Ramos (cell line): ENCODE data around the gene SBK3.
"Not testable (repeated sequence)": the region's sequence is repeated elsewhere in the genome, so short reads cannot be mapped to it uniquely, and the experiment has no call there.

Experiments
- in situ Hi-C: fragments of 300-500 bp; cut with MboI; formaldehyde crosslinking; loops from one replicate; pipeline ENCODE4 v1.14.3; 2022; ENCODE audit warnings: low sequenced_read_pairs; ENCODE audit not compliant: unreplicated experiment

SBK3 gene

GRCh38 chr19:55543567-55543966, 1.8 kb downstream of the SBK3 start:
- in situ Hi-C loops = no loop called here

DNA sequence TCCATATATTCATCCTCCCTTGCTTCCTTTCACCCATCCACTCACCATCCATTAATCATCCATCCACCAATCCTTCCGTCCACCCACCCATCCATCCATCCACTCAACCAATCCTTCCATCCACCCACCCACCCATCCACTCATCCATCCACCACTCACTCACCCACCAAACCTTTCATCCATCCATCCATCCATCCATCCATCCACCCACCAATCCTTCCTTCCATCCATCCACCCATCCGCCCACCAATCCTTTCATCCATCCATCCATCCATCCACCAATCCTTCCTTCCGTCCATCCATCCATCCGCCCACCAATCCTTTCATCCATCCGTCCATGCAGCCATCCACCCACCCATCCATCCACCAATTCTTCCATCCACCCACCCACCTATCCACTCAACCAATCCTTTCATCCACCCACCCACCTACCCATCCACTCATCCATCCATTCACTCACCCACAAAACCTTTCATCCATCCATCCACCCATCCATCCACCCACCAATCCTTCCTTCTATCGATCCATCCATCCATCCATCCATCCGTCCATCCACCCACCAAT, 3.0 kb downstream of the SBK3 start:
- in situ Hi-C loops = no loop called here

- in situ Hi-C loops = no loop called here
These were observed 4.3 kb downstream of the SBK3 start for GRCh38 chr19:55541091-55541490.

DNA sequence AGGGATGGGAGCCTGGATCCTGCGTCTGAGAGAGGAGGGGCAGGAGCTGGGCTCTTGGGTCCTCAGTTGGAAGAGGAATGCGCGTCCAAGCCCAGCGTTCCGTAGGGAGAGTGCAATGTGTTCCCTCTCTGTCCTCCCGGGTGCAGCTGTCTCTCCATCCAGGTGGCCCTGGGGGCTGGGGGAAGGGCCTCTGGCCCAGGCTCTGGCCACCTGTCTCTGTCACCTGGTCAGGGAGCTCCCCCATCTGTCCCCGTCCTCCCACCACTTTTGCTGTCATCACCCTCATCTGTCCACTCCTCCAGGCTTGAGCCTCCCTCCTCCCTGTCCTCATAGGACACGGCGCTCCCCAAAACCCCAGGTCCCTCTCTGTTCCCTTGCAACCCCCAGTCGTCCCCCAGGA, 4.7 kb downstream of the SBK3 start:
- in situ Hi-C loops = no loop called here

- in situ Hi-C loops = no loop called here
These were observed 6.0 kb downstream of the SBK3 start for GRCh38 chr19:55539090-55539984.

- in situ Hi-C loops = no loop called here
These were observed 7.2 kb downstream of the SBK3 start for GRCh38 chr19:55538132-55538531.

GRCh38 chr19:55537741-55538111, 7.6 kb downstream of the SBK3 start:
- in situ Hi-C loops = no loop called here

DNA sequence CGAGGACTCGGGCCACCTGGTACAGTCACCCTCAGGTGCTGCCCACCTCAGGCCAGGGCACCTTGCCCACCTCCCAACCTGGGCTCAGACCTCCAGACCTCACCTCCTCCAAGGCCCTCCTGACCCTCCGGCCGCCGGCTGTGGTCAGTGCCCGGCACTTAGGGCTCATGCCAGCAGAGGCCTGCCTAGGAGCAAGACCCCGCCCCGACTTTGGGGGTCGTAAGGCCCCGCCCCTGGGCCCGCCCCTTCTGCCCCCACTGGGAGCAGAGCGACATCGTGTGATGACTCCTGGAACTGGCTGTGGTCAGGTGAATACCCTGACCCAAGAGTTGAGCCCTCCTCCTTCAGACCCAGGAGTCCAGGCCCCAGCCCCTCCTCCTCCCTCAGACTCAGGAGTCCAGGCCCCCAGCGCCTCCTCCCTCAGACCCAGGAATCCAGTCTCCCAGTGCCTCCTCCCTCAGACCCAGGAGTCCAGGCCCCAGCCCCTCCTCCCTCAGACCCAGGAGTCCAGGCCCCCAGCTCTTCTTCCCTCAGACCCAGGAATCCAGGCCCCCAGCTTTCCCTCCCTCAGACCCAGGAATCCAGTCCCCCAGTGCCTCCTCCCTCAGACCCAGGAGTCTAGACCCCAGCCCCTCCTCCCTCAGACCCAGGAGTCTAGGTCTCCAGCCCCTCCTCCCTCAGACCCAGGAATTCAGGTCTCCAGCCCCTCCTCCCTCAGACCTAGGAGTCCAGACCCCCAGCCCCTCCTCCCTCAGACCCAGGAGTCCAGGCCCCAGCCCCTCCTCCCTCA, 8.2 kb downstream of the SBK3 start, which contains the start of gene SBK2:
TSS of gene SBK2 (minus strand) at position 183 of the 790 bp plus-strand sequence. CDS start 839 bp downstream, outside the sequence.
- in situ Hi-C loops = no loop called here

DNA sequence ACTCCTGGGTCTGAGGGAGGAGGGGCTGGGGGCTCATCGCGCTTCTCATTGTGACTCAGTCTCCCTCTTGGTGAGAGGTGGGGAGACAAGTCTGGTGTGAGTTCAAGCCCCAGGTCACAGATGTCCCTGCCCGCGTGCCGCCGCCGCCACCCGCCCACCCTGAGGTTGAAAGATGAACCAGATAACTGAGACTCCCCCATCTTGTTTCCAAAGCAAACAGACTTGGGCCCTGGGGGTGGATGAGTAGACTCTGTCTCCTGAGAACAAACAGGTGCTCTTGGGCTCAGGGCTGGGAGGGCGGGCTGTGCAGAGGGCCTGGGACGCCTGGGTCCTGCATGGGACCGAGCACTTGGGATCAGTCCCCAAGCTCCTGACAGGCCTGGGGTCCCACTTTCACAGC, 9.0 kb downstream of the SBK3 start:
- in situ Hi-C loops = no loop called here

- in situ Hi-C loops = no loop called here
These were observed 9.4 kb downstream of the SBK3 start for GRCh38 chr19:55535965-55536350.

DNA sequence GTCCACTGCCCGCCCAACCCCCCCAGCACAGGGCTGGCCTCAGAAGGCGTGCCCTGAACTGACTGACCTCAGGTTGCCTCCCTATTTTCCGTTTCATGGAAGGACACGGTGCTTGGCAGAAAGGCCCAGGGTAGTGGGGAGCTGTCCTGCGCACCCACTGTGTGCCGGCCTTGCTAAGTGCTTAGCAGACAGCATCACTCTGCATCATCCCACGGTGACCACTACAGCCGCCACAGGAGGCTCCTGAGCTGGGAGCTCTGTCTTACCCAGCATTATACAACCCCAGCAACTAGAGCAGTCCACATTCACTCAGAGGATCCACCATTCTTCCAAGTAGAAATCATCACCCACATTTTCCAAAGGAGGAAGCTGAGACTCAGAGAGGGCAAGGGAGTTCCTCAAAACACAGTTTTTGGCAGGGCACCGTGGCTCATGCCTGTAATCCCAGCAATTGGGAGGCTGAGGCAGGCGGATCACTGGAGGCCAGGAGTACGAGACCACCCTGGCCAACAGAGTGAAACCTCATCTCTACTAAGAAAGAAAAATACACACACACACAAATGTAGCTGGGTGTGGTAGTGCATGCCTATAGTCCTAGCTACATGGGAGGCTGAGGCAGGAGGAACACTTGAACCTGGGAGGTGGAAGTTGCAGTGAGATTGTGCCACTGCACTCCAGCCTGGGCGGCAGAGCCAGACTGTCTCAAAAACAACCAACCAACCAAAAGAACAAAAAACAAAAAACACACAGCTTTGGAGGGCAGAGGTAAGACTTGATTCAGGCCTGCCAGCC, 10.0 kb downstream of the SBK3 start:
- in situ Hi-C loops = no loop called here

DNA sequence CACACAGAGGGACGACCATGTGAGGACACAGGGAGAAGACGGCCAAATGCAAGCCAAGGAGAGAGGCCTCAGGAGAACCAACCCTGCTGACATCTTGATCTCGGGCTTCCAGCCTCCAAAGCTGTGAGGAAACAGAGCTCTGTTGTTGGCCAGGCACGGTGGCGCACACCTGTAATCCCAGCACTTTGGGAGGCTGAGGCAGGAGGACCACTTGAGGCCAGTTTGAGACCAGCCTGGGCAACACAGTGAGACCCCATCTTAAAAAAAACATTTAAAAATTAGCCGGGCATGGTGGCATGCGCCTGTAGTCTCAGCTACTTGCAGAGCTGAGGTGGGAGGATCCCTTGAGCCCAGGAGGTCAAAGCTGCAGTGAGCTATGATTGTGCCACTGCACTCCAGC, 11.1 kb downstream of the SBK3 start:
- in situ Hi-C loops = not testable (repeated sequence)

GRCh38 chr19:55530996-55531395, 14.3 kb downstream of the SBK3 start:
- in situ Hi-C loops = no loop called here

DNA sequence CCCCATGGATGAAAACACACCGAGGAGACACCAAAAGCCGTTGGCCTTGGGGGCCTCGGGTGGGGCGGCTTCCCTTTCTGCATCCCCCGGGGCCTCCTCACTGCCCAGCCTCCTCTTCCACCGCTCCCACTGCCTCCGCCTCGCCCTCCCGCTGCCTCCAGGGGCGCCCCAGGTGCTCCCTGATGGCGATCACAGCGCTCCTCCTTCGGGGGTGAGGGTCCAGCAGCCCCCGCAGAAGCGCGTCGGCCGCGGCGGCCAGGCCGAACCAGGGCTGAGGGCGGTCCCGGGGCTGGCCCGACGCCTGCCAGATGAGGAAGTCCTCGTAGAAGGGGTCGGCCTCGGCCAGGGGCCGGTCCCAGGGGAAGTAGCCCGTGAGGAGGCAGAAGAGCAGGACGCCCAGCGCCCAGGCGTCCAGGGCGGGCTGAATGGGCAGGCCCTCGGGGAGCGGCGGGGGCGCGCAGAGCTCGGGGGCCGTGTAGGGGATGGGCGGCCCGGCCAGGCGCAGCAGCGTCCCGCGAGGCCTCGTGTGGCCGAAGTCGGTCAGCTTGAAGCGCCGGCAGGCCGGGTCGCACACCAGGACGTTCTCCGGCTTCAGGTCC, 15.6 kb downstream of the SBK3 start:
- in situ Hi-C loops = no loop called here

DNA sequence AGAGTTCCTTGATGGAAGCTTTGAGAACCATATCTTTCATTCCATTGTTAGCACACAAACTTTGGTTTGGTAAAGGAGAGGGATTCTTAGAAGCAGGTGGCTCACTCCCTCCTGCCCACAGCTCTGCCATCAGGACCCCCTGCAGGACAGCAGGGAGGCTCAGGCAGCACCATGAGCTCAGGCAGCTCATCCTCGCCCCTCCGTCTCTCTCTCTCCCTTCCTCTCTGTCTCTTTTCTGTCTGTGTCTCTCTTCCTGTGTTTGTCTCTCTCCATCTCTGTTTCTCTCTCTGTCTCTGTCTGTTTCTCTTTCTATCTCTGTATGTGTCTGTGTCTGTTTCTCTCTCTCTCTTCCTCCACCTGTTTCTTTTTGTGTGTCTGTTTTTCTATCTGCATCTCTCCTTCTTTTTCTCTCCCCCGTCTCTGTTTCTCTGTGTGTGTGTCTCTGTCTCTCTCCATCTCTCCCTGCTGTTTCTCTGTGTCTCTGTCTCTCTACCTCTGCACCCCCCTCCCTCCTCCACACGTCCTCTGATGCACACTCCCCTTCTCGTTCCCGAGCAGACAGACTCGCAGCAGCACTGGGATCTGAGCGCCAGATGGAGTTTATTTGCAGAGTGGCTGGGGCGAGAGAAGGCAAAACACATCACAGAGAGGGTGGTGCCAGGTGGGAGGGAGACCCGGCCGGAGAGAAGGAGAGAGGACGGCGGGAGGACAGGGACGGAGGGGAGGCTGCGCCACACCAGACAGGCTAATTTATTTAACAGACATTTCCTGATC, 17.1 kb downstream of the SBK3 start:
- in situ Hi-C loops = no loop called here

- in situ Hi-C loops = no loop called here
These were observed 17.9 kb downstream of the SBK3 start for GRCh38 chr19:55527197-55528029.

DNA sequence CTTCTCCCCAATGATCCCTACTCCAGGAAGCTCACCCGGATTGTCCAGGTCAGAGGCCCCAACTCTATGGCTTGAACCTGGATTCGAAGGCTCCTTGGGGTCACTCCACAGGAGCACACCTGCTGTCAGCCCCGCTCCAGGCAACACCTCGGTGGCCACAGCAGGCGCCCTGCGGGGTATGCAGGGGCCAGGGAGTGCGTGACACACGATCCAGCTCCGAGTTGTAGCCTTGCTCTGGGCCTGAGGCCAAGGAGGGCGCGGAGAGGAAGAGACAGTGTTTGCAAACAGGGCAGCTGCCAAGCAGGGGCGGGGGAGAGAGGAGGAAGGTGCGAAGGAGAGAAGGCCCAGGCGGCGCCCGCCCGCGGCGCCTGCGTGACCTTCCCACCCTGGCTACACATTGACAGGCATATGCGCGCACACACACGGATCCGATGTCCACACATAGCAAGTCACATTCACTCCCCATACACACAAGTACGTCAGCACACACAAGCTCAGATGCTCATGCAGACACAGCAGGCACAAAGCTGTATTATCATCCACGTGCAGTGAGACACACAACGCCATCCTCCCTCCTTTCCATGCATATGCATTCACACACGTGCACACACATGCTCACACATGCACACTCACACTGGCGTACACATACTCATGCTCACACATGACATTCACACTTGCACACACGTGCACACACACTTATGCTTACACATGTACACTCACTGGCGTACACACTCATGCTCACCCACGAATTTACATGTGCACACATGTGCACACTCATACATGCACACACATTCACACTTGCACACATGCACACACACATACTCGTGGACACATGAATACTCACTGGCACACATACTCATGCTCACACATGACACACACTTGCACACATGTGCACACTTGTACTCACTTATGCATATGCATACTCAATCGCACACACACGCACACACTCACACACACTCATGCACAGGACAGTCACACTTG, 18.8 kb downstream of the SBK3 start:
- in situ Hi-C loops = no loop called here
